ENCODE results near the gene ULBP2.
"Not testable (repeated sequence)": the region's sequence is repeated elsewhere in the genome, so short reads cannot be mapped to it uniquely, and the experiment has no call there.

Gene ULBP2

GRCh38 chr6:149934249-149935156 is 7.3 kb upstream of the ULBP2 start:
- H3K9ac ChIP-seq (ENCODE audit: low read depth, low read length) = no peak overlapping the region
- peaks cover 97% of the 10 kb centered on the region for H3K27me3 ChIP-seq (ENCODE audit: insufficient read depth, low read length)
- H3K4me3 ChIP-seq (ENCODE audit: low read length) = no peak overlapping the region
- H3K4me1 ChIP-seq (ENCODE audit: insufficient read depth, low read length) = no peaks in the 10 kb centered on the region; the same call in 1 of the 2 replicates
- H3K27ac ChIP-seq (ENCODE audit: low read length) = no peak overlapping the region
- H3K36me3 ChIP-seq (ENCODE audit: insufficient read depth, low read depth, low read length) = no peaks in the 10 kb centered on the region
- peaks cover 8% of the 10 kb centered on the region; the same call in 1 of the 2 replicates for H3K9me3 ChIP-seq (ENCODE audit: insufficient read depth, low read depth, low read length)

GRCh38 chr6:149935246-149935645 is 6.6 kb upstream of the ULBP2 start:
- H3K36me3 ChIP-seq (ENCODE audit: insufficient read depth, low read depth, low read length) = no peaks in the 10 kb centered on the region
- H3K4me1 ChIP-seq (ENCODE audit: insufficient read depth, low read length) = no peaks in the 10 kb centered on the region; the same call in 1 of the 2 replicates
- H3K27ac ChIP-seq (ENCODE audit: low read length) = no peak overlapping the region
- no peak overlapping the region for H3K4me3 ChIP-seq (ENCODE audit: low read length)
- peaks cover 9% of the 10 kb centered on the region; the same call in 1 of the 2 replicates for H3K9me3 ChIP-seq (ENCODE audit: insufficient read depth, low read depth, low read length)
- H3K27me3 ChIP-seq (ENCODE audit: insufficient read depth, low read length) = peaks cover 97% of the 10 kb centered on the region
- no peak overlapping the region for H3K9ac ChIP-seq (ENCODE audit: low read depth, low read length)

GRCh38 chr6:149935668-149936067 is 6.1 kb upstream of the ULBP2 start:
- Histone ChIP-seq H3K27me3 (ENCODE audit: insufficient read depth, low read length) (peaks cover 97% of the 10 kb centered on the region), H3K9me3 (ENCODE audit: insufficient read depth, low read depth, low read length) (peaks cover 9% of the 10 kb centered on the region; the same call in 1 of the 2 replicates)

GRCh38 chr6:149936743-149937142 is 5.1 kb upstream of the ULBP2 start:
- Histone ChIP-seq H3K27me3 (ENCODE audit: insufficient read depth, low read length) (peaks cover 97% of the 10 kb centered on the region), H3K4me1 (ENCODE audit: insufficient read depth, low read length) (no peaks in the 10 kb centered on the region; the same call in 1 of the 2 replicates), H3K36me3 (ENCODE audit: insufficient read depth, low read depth, low read length) (no peaks in the 10 kb centered on the region), H3K9ac (ENCODE audit: low read depth, low read length) (no peak overlapping the region), H3K4me3 (ENCODE audit: low read length) (no peak overlapping the region), H3K27ac (ENCODE audit: low read length) (no peak overlapping the region), H3K9me3 (ENCODE audit: insufficient read depth, low read depth, low read length) (peaks cover 9% of the 10 kb centered on the region; the same call in 1 of the 2 replicates)

More at GRCh38 chr6:149935668-149936067, 6.1 kb upstream of the ULBP2 start:
- Histone ChIP-seq H3K27ac (ENCODE audit: low read length) (no peak overlapping the region), H3K4me1 (ENCODE audit: insufficient read depth, low read length) (no peaks in the 10 kb centered on the region; the same call in 1 of the 2 replicates), H3K4me3 (ENCODE audit: low read length) (no peak overlapping the region), H3K36me3 (ENCODE audit: insufficient read depth, low read depth, low read length) (no peaks in the 10 kb centered on the region), H3K9ac (ENCODE audit: low read depth, low read length) (no peak overlapping the region)

GRCh38 chr6:149938013-149938570 is 3.7 kb upstream of the ULBP2 start:
- H3K36me3 ChIP-seq (ENCODE audit: insufficient read depth, low read depth, low read length); H3K4me1 ChIP-seq (ENCODE audit: insufficient read depth, low read length); H3K9me3 ChIP-seq (ENCODE audit: insufficient read depth, low read depth, low read length); H3K27ac ChIP-seq (ENCODE audit: low read length); H3K9ac ChIP-seq (ENCODE audit: low read depth, low read length): not testable (repeated sequence)
- H3K4me3 ChIP-seq (ENCODE audit: low read length) = peak overlapping the region; percentile 51; the same call in 1 of the 2 replicates
- peaks cover 99% of the 10 kb centered on the region for H3K27me3 ChIP-seq (ENCODE audit: insufficient read depth, low read length)

- H3K9me3 ChIP-seq (ENCODE audit: insufficient read depth, low read depth, low read length) = peaks cover 9% of the 10 kb centered on the region; the same call in 1 of the 2 replicates
- peak overlapping the region; percentile 51; the same call in 1 of the 2 replicates for H3K4me3 ChIP-seq (ENCODE audit: low read length)
- H3K4me1 ChIP-seq (ENCODE audit: insufficient read depth, low read length) = no peaks in the 10 kb centered on the region; the same call in 1 of the 2 replicates
- H3K27me3 ChIP-seq (ENCODE audit: insufficient read depth, low read length) = peaks cover 99% of the 10 kb centered on the region
- no peak overlapping the region for H3K9ac ChIP-seq (ENCODE audit: low read depth, low read length)
- no peaks in the 10 kb centered on the region for H3K36me3 ChIP-seq (ENCODE audit: insufficient read depth, low read depth, low read length)
- H3K27ac ChIP-seq (ENCODE audit: low read length) = no peak overlapping the region
These were observed 3.1 kb upstream of the ULBP2 start for GRCh38 chr6:149938571-149939355.

GRCh38 chr6:149939356-149939648 is 2.5 kb upstream of the ULBP2 start:
- Histone ChIP-seq H3K4me3 (ENCODE audit: low read length) (no peak overlapping the region), H3K9ac (ENCODE audit: low read depth, low read length) (no peak overlapping the region), H3K9me3 (ENCODE audit: insufficient read depth, low read depth, low read length) (peaks cover 9% of the 10 kb centered on the region; the same call in 1 of the 2 replicates), H3K4me1 (ENCODE audit: insufficient read depth, low read length) (no peaks in the 10 kb centered on the region; the same call in 1 of the 2 replicates), H3K27ac (ENCODE audit: low read length) (no peak overlapping the region), H3K27me3 (ENCODE audit: insufficient read depth, low read length) (peaks cover 100% of the 10 kb centered on the region), H3K36me3 (ENCODE audit: insufficient read depth, low read depth, low read length) (no peaks in the 10 kb centered on the region)

GRCh38 chr6:149939909-149940671 is 1.7 kb upstream of the ULBP2 start:
- Histone ChIP-seq H3K9me3 (ENCODE audit: insufficient read depth, low read depth, low read length) (peaks cover 9% of the 10 kb centered on the region; the same call in 1 of the 2 replicates), H3K27me3 (ENCODE audit: insufficient read depth, low read length) (peaks cover 92% of the 10 kb centered on the region), H3K36me3 (ENCODE audit: insufficient read depth, low read depth, low read length) (no peaks in the 10 kb centered on the region), H3K4me1 (ENCODE audit: insufficient read depth, low read length) (no peaks in the 10 kb centered on the region; the same call in 1 of the 2 replicates), H3K27ac (ENCODE audit: low read length) (no peak overlapping the region), H3K4me3 (ENCODE audit: low read length) (no peak overlapping the region), H3K9ac (ENCODE audit: low read depth, low read length) (no peak overlapping the region)

- Histone ChIP-seq H3K36me3 (ENCODE audit: insufficient read depth, low read depth, low read length) (no peaks in the 10 kb centered on the region), H3K27me3 (ENCODE audit: insufficient read depth, low read length) (peaks cover 87% of the 10 kb centered on the region), H3K27ac (ENCODE audit: low read length) (no peak overlapping the region), H3K4me1 (ENCODE audit: insufficient read depth, low read length) (no peaks in the 10 kb centered on the region; the same call in 1 of the 2 replicates), H3K9ac (ENCODE audit: low read depth, low read length) (no peak overlapping the region), H3K9me3 (ENCODE audit: insufficient read depth, low read depth, low read length) (peaks cover 9% of the 10 kb centered on the region; the same call in 1 of the 2 replicates), H3K4me3 (ENCODE audit: low read length) (no peak overlapping the region)
These were observed 1.2 kb upstream of the ULBP2 start for GRCh38 chr6:149940672-149940982.

GRCh38 chr6:149942461-149942829 is 631 bp downstream of the ULBP2 start:
- Histone ChIP-seq H3K36me3 (ENCODE audit: insufficient read depth, low read depth, low read length) (no peaks in the 10 kb centered on the region), H3K9ac (ENCODE audit: low read depth, low read length) (no peak overlapping the region), H3K4me3 (ENCODE audit: low read length) (peak overlapping the region; percentile 79; the same call in 1 of the 2 replicates), H3K27me3 (ENCODE audit: insufficient read depth, low read length) (peaks cover 78% of the 10 kb centered on the region), H3K9me3 (ENCODE audit: insufficient read depth, low read depth, low read length) (peaks cover 9% of the 10 kb centered on the region; the same call in 1 of the 2 replicates), H3K27ac (ENCODE audit: low read length) (no peak overlapping the region), H3K4me1 (ENCODE audit: insufficient read depth, low read length) (no peaks in the 10 kb centered on the region; the same call in 1 of the 2 replicates)

- peaks cover 78% of the 10 kb centered on the region for H3K27me3 ChIP-seq (ENCODE audit: insufficient read depth, low read length)
- not testable (repeated sequence) for H3K36me3 ChIP-seq (ENCODE audit: insufficient read depth, low read depth, low read length); H3K27ac ChIP-seq (ENCODE audit: low read length)
These were observed 1.5 kb downstream of the ULBP2 start for GRCh38 chr6:149943321-149943720.

More at GRCh38 chr6:149943321-149943720, 1.5 kb downstream of the ULBP2 start:
- H3K4me1 ChIP-seq (ENCODE audit: insufficient read depth, low read length); H3K9me3 ChIP-seq (ENCODE audit: insufficient read depth, low read depth, low read length); H3K4me3 ChIP-seq (ENCODE audit: low read length); H3K9ac ChIP-seq (ENCODE audit: low read depth, low read length): not testable (repeated sequence)

Measured in iPS-20b (cell line).